GM18861 (cell line): ENCODE measurements around the gene CHMP2B.
A peak's percentile ranks its signal among the peaks of the same experiment; 100 is the strongest.

Source experiments
- ATAC-seq: cut with Tn5 transposase; IDR thresholded peaks from one replicate; pipeline ENCODE4 v1.9.1; 2021; ENCODE audit not compliant: unreplicated experiment

Gene CHMP2B

GRCh38 chr3:87227104-87227834 is at the start of gene CHMP2B:
TSS of gene CHMP2B (plus strand) at chr3:87227309. CDS start at chr3:87227523, 214 bp downstream.
- peak; percentile 95 for ATAC-seq

- no peak for ATAC-seq
Measured at GRCh38 chr3:87179642-87180041, 47.5 kb upstream of the CHMP2B start.

- no peak for ATAC-seq
Measured at GRCh38 chr3:87181551-87181950, 45.6 kb upstream of the CHMP2B start.

- ATAC-seq = no peak
Measured at GRCh38 chr3:87182023-87182422, 45.1 kb upstream of the CHMP2B start.

GRCh38 chr3:87186608-87187159 is 40.4 kb upstream of the CHMP2B start:
- ATAC-seq = no peak

- no peak for ATAC-seq
Measured at GRCh38 chr3:87191175-87191574, 35.9 kb upstream of the CHMP2B start.

GRCh38 chr3:87191641-87192040 is 35.5 kb upstream of the CHMP2B start:
- ATAC-seq = no peak

GRCh38 chr3:87196879-87197278 is 30.2 kb upstream of the CHMP2B start:
- ATAC-seq = no peak

GRCh38 chr3:87197531-87197930 is 29.6 kb upstream of the CHMP2B start:
- ATAC-seq = no peak

GRCh38 chr3:87198774-87199173 is 28.3 kb upstream of the CHMP2B start:
- no peak for ATAC-seq

- no peak for ATAC-seq
Measured at GRCh38 chr3:87199628-87200027, 27.5 kb upstream of the CHMP2B start.

- ATAC-seq = no peak
Measured at GRCh38 chr3:87200060-87200647, 27.0 kb upstream of the CHMP2B start.

- ATAC-seq = no peak
Measured at GRCh38 chr3:87201727-87202126, 25.4 kb upstream of the CHMP2B start.

- no peak for ATAC-seq
Measured at GRCh38 chr3:87203809-87204208, 23.3 kb upstream of the CHMP2B start.

GRCh38 chr3:87206070-87206469 is 21.0 kb upstream of the CHMP2B start:
- ATAC-seq = no peak

- no peak for ATAC-seq
Measured at GRCh38 chr3:87206635-87207034, 20.5 kb upstream of the CHMP2B start.

- ATAC-seq = no peak
Measured at GRCh38 chr3:87207460-87207859, 19.6 kb upstream of the CHMP2B start.

- ATAC-seq = no peak
Measured at GRCh38 chr3:87209111-87209510, 18.0 kb upstream of the CHMP2B start.

- ATAC-seq = no peak
Measured at GRCh38 chr3:87218560-87218959, 8.5 kb upstream of the CHMP2B start.

- no peak for ATAC-seq
Measured at GRCh38 chr3:87219611-87220010, 7.5 kb upstream of the CHMP2B start.

GRCh38 chr3:87225659-87226058 is 1.4 kb upstream of the CHMP2B start:
- no peak for ATAC-seq

GRCh38 chr3:87227835-87228144 is 681 bp downstream of the CHMP2B start:
- no peak for ATAC-seq

GRCh38 chr3:87228316-87228715 is 1.2 kb downstream of the CHMP2B start:
- ATAC-seq = no peak
